Measurements from ENCODE around the gene MS4A8. TPM values are rescaled to one million over a fixed set of nuclear protein-coding genes. Genes with fewer than 3 reads are reported as not detected.

The MS4A8 gene
- total RNA-seq, 4 donors from 2014 or later = 22.9 to 141 (median 52.1) TPM

- no peak for DNase-seq
- intact Hi-C loops (cut with DNase I; ENCODE audit: low total_unique reads) = no loop called here
- Histone ChIP-seq H3K4me3 (no peak overlapping the region), H3K36me3 (no peaks in the 10 kb centered on the region), H3K9me3 (no peaks in the 10 kb centered on the region), H3K4me1 (peaks cover 0 to 21% (median 14%) of the 10 kb centered on the region in 4 donors), H3K27me3 (peaks cover 21% of the 10 kb centered on the region), H3K27ac (peak overlapping the region; percentile 66 to 72 (median 69))
- in situ Hi-C loops (cut with MboI; ENCODE audit: low pct_ligation_motif_present in 1 of 4, low pct_unique_long_range_greater_than_20kb in 1 of 4, low sequenced_read_pairs in 3 of 4) = no loop called here
- WGBS, 2 donors (ENCODE audit: low coverage in 1 of 2) = 85 to 100% methylated on average over 1 to 5 of the region's 5 CpGs
- TF ChIP-seq POLR2AphosphoS5 (IDR thresholded peaks at IDR 0.05) (no peak), POLR2A (IDR thresholded peaks at IDR 0.05) (no peak), CTCF (IDR thresholded peaks at IDR 0.05) (no peak), EP300 (IDR thresholded peaks at IDR 0.05; ENCODE audit: low read depth) (no peak)
Observed at GRCh38 chr11:60717956-60718355, 18.5 kb downstream of the MS4A8 start.

- TF ChIP-seq POLR2A (IDR thresholded peaks at IDR 0.05) = peak; percentile 42
- TF ChIP-seq POLR2AphosphoS5 (IDR thresholded peaks at IDR 0.05) = peak; percentile 20 to 51 (median 23)
- no peak for TF ChIP-seq EP300 (IDR thresholded peaks at IDR 0.05; ENCODE audit: low read depth)
- no peak for TF ChIP-seq CTCF (IDR thresholded peaks at IDR 0.05)
- Histone ChIP-seq H3K27me3 (peaks cover 25% of the 10 kb centered on the region), H3K27ac (peak overlapping the region; percentile 66 to 72 (median 69)), H3K4me1 (peaks cover 0 to 21% (median 14%) of the 10 kb centered on the region in 4 donors), H3K9me3 (no peaks in the 10 kb centered on the region), H3K36me3 (no peaks in the 10 kb centered on the region), H3K4me3 (no peak overlapping the region)
- in situ Hi-C loops (cut with MboI; ENCODE audit: low pct_ligation_motif_present in 1 of 4, low pct_unique_long_range_greater_than_20kb in 1 of 4, low sequenced_read_pairs in 3 of 4) (no loop called here), intact Hi-C loops (cut with DNase I; ENCODE audit: low total_unique reads) (no loop called here)
- 53 to 72% methylated on average over 5 to 10 of the region's 10 CpGs for whole genome bisulfite sequencing, 2 donors (ENCODE audit: low coverage in 1 of 2)
- DNase-seq = peak; percentile 64
Observed at GRCh38 chr11:60718524-60719316, 19.3 kb downstream of the MS4A8 start.

- WGBS, 2 donors (ENCODE audit: low coverage in 1 of 2) = 43 to 44% methylated on average over 1 to 4 of the region's 4 CpGs
- H3K4me3 ChIP-seq = no peak overlapping the region
- no peaks in the 10 kb centered on the region for H3K36me3 ChIP-seq
- TF ChIP-seq CTCF (IDR thresholded peaks at IDR 0.05) (no peak), POLR2AphosphoS5 (IDR thresholded peaks at IDR 0.05) (peak in 1 of 3 donors; percentile 36)
- in situ Hi-C loops (cut with MboI; ENCODE audit: low pct_ligation_motif_present in 1 of 4, low pct_unique_long_range_greater_than_20kb in 1 of 4, low sequenced_read_pairs in 3 of 4) = no loop called here
- peak; percentile 80 for DNase-seq
- peaks cover 0 to 21% (median 14%) of the 10 kb centered on the region in 4 donors for H3K4me1 ChIP-seq
- no peaks in the 10 kb centered on the region for H3K9me3 ChIP-seq
- H3K27me3 ChIP-seq = peaks cover 25% of the 10 kb centered on the region
- intact Hi-C loops (cut with DNase I; ENCODE audit: low total_unique reads) = no loop called here
- peak overlapping the region; percentile 66 to 72 (median 69) for H3K27ac ChIP-seq
Observed at GRCh38 chr11:60719391-60719790, 20.0 kb downstream of the MS4A8 start.

- H3K4me3 ChIP-seq = no peak overlapping the region
- in situ Hi-C loops (cut with MboI; ENCODE audit: low pct_ligation_motif_present in 1 of 4, low pct_unique_long_range_greater_than_20kb in 1 of 4, low sequenced_read_pairs in 3 of 4) = no loop called here
- no peak for DNase-seq
- WGBS, 2 donors (ENCODE audit: low coverage in 1 of 2) = 66 to 78% methylated on average over 4 to 6 of the region's 6 CpGs
- H3K27ac ChIP-seq = peak overlapping the region in 1 of 4 donors; percentile 62
- H3K4me1 ChIP-seq = peaks cover 0 to 21% (median 14%) of the 10 kb centered on the region in 4 donors
- H3K36me3 ChIP-seq = no peaks in the 10 kb centered on the region
- H3K9me3 ChIP-seq = no peaks in the 10 kb centered on the region
- no peak for TF ChIP-seq CTCF (IDR thresholded peaks at IDR 0.05)
- TF ChIP-seq POLR2A (IDR thresholded peaks at IDR 0.05) = no peak
- no peak for TF ChIP-seq EP300 (IDR thresholded peaks at IDR 0.05; ENCODE audit: low read depth)
- TF ChIP-seq POLR2AphosphoS5 (IDR thresholded peaks at IDR 0.05) = no peak
- intact Hi-C loops (cut with DNase I; ENCODE audit: low total_unique reads) = no loop called here
- H3K27me3 ChIP-seq = peaks cover 33% of the 10 kb centered on the region
Observed at GRCh38 chr11:60720460-60720859, 21.0 kb downstream of the MS4A8 start.
